ENCODE data around the gene IRF2. TPM values are rescaled to one million over a fixed set of nuclear protein-coding genes. Genes with fewer than 3 reads are reported as not detected.
A peak's percentile ranks its signal among the peaks of the same experiment; 100 is the strongest.

IRF2 gene
- total and polyA plus RNA-seq, 12 donors = 9.3 to 41.4 (median 28.6) TPM

GRCh38 chr4:184424993-184425758 is 49.2 kb downstream of the IRF2 start:
- H3K27ac ChIP-seq = peak overlapping the region in 6 of 10 donors; percentile 14 to 48 (median 38)

GRCh38 chr4:184424279-184424678 is 50.1 kb downstream of the IRF2 start:
- intact Hi-C loops (cut with DNase I) = no loop called here
- 94 to 95% methylated on average over 3 of the region's 3 CpGs for WGBS, 2 donors

More at GRCh38 chr4:184424993-184425758, 49.2 kb downstream of the IRF2 start:
- no peak for TF ChIP-seq CTCF (IDR thresholded peaks at IDR 0.05)
- peaks cover 0 to 75% (median 5%) of the 10 kb centered on the region in 9 donors for H3K36me3 ChIP-seq
- WGBS, 2 donors = 51 to 53% methylated on average over 17 of the region's 17 CpGs
- no peak overlapping the region for H3K4me3 ChIP-seq
- no peaks in the 10 kb centered on the region for H3K27me3 ChIP-seq
- H3K4me1 ChIP-seq = peaks cover 6 to 85% (median 77%) of the 10 kb centered on the region in 9 donors
- DNase-seq (peak in 1 of 2 donors; percentile 59), ATAC-seq (peak in 7 of 8 donors; percentile 26 to 69 (median 51))
- intact Hi-C loops (cut with DNase I) = loop anchor here in 1 of 10 donors (5.0 kb wide), 1 partner anchor 42 kb away; no protein-coding TSS in a partner anchor
- H3K9me3 ChIP-seq = peaks cover 0 to 10% (median 0%) of the 10 kb centered on the region in 11 donors

DNA sequence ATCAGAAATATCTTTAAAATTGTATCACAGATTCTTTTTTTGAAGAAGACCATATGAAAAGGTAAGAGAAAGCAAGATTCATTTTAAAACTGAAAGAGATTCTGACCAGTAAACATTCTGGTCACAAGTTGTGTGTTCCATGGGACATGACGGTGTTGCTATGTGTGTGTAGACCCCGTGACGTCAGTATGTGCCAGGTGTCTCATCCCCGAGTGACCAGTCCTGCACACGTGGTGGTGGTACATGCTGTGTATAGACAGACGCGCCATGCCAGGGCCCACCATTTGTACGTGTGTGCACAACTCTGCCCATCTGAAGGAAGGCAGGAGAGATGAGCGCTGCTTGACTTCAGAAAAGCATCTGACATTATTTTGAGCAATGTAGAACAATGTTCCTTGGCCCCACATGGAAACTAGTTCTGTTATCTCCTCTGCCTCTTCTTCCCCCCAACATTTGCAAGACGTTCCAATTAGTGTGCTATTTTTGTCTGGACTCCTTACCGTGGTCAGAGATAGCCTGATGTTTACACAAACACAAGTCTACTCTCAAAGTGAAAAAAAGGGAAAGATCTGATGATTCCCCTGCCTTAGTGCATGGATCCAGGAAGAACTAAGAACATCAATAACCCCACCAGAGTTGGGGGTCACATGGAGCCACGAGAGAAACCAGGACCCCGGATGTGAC is 51.2 kb downstream of the IRF2 start:
- Histone ChIP-seq H3K27me3 (no peaks in the 10 kb centered on the region), H3K27ac (peak overlapping the region in 1 of 10 donors; percentile 15), H3K9me3 (peaks cover 0 to 10% (median 0%) of the 10 kb centered on the region in 11 donors), H3K36me3 (peaks cover 0 to 82% (median 15%) of the 10 kb centered on the region in 9 donors), H3K4me1 (peaks cover 3 to 83% (median 63%) of the 10 kb centered on the region in 9 donors), H3K4me3 (no peak overlapping the region)
- no peak for TF ChIP-seq CTCF (IDR thresholded peaks at IDR 0.05)
- DNase-seq = no peak
- WGBS, 2 donors = 74 to 75% methylated on average over 13 of the region's 13 CpGs
- intact Hi-C loops (cut with DNase I) = no loop called here
- ATAC-seq = no peak

More at GRCh38 chr4:184424279-184424678, 50.1 kb downstream of the IRF2 start:
- no peak overlapping the region for H3K4me3 ChIP-seq
- ATAC-seq (no peak), DNase-seq (no peak)
- peaks cover 4 to 81% (median 71%) of the 10 kb centered on the region in 9 donors for H3K4me1 ChIP-seq
- H3K36me3 ChIP-seq = peaks cover 0 to 82% (median 6%) of the 10 kb centered on the region in 9 donors
- peak overlapping the region in 1 of 10 donors; percentile 22 for H3K27ac ChIP-seq
- no peak for TF ChIP-seq CTCF (IDR thresholded peaks at IDR 0.05)
- H3K27me3 ChIP-seq = no peaks in the 10 kb centered on the region
- H3K9me3 ChIP-seq = peaks cover 0 to 10% (median 0%) of the 10 kb centered on the region in 11 donors

DNA sequence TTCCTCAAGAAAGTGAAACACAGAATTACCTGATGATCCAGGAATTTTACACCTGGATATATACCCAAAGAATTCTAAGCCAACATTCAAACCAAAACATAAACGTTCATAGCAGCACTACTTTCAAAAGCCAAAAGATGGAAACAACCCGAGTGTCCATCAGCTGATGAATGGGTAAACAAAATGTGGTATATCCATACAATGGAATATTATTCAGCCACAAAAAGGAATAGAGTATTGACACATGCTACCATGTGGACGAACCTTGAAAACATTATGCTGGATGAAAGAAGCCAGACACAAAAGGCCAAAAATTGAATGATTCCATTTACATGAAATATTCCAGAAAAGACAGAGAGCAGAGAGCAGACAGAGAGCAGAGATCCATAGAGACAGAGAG is 52.0 kb downstream of the IRF2 start:
- WGBS, 2 donors = 64 to 81% methylated on average over 3 of the region's 3 CpGs
- peaks cover 0 to 83% (median 63%) of the 10 kb centered on the region in 9 donors for H3K4me1 ChIP-seq

More for the DNA sequence above, 52.0 kb downstream of the IRF2 start:
- Histone ChIP-seq H3K36me3 (peaks cover 0 to 82% (median 17%) of the 10 kb centered on the region in 9 donors), H3K27ac (peak overlapping the region in 1 of 10 donors; percentile 69), H3K4me3 (no peak overlapping the region), H3K9me3 (peaks cover 0 to 10% (median 0%) of the 10 kb centered on the region in 11 donors), H3K27me3 (no peaks in the 10 kb centered on the region)
- DNase-seq = no peak
- TF ChIP-seq CTCF (IDR thresholded peaks at IDR 0.05) = no peak
- intact Hi-C loops (cut with DNase I) = no loop called here
- no peak for ATAC-seq
